Measurements from ENCODE around the gene WNT8B.

DNA sequence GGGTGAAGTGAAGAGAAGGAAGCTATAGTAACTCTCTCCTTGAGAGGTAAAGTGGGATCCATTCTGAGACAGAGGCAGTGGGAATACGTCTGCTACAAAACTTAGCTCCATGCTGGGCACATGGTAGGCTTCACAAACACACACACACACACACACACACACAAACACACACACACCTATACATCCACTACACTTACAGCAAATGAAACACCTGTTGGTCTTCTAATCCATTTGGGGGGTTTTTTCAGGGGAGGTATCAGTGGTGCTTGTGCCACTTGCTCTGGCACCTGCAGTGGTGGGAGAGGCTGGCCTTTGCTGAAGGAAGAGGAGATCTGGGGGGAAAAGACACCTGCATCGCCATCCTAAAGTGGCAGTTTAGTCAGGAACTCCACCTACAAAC is 42.4 kb downstream of the WNT8B start:
- TF ChIP-seq, protein P1, sequence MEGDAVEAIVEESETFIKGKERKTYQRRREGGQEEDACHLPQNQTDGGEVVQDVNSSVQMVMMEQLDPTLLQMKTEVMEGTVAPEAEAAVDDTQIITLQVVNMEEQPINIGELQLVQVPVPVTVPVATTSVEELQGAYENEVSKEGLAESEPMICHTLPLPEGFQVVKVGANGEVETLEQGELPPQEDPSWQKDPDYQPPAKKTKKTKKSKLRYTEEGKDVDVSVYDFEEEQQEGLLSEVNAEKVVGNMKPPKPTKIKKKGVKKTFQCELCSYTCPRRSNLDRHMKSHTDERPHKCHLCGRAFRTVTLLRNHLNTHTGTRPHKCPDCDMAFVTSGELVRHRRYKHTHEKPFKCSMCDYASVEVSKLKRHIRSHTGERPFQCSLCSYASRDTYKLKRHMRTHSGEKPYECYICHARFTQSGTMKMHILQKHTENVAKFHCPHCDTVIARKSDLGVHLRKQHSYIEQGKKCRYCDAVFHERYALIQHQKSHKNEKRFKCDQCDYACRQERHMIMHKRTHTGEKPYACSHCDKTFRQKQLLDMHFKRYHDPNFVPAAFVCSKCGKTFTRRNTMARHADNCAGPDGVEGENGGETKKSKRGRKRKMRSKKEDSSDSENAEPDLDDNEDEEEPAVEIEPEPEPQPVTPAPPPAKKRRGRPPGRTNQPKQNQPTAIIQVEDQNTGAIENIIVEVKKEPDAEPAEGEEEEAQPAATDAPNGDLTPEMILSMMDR (IDR thresholded peaks at IDR 0.05), result no peak
- TF ChIP-seq POLR2A (IDR thresholded peaks at IDR 0.05), result no peak

All from esophagus squamous epithelium (tissue), 4 donors.